ENCODE data around the gene RNF168. TPM values are rescaled to one million over a fixed set of nuclear protein-coding genes. Genes with fewer than 3 reads are reported as not detected.
A peak's percentile ranks its signal among the peaks of the same experiment; 100 is the strongest.
"Not testable (repeated sequence)": the region's sequence is repeated elsewhere in the genome, so short reads cannot be mapped to it uniquely, and the experiment has no call there.

Gene RNF168
- total RNA-seq, 4 donors from 2014 or later: 23.6 to 26.2 (median 24.9) TPM

- H3K4me1 ChIP-seq: peaks cover 0 to 4% (median 0%) of the 10 kb centered on the region in 4 donors
- peaks cover 0 to 62% (median 6%) of the 10 kb centered on the region in 3 donors for H3K36me3 ChIP-seq
- 85 to 88% methylated on average over 8 of the region's 8 CpGs for WGBS, 2 donors
These were observed 17.3 kb downstream of the RNF168 start for GRCh38 chr3:196486263-196486662.

GRCh38 chr3:196477678-196478077 is 25.9 kb downstream of the RNF168 start:
- no peaks in the 10 kb centered on the region for H3K9me3 ChIP-seq
- WGBS, 2 donors: 96 to 97% methylated on average over 4 of the region's 4 CpGs
- no peaks in the 10 kb centered on the region for H3K4me1 ChIP-seq
- DNase-seq (ENCODE audit: low spot score in 2 of 2): no peak
- H3K27me3 ChIP-seq: no peaks in the 10 kb centered on the region
- TF ChIP-seq POLR2A (IDR thresholded peaks at IDR 0.05) (no peak), EP300 (IDR thresholded peaks at IDR 0.05) (no peak), CTCF (IDR thresholded peaks at IDR 0.05) (no peak)
- H3K36me3 ChIP-seq: peaks cover 0 to 100% (median 4%) of the 10 kb centered on the region in 3 donors
- no peak overlapping the region for H3K4me3 ChIP-seq
- H3K27ac ChIP-seq: no peak overlapping the region

More at GRCh38 chr3:196486263-196486662, 17.3 kb downstream of the RNF168 start:
- Histone ChIP-seq H3K27ac (no peak overlapping the region), H3K27me3 (no peaks in the 10 kb centered on the region), H3K9me3 (no peaks in the 10 kb centered on the region), H3K4me3 (no peak overlapping the region)
- TF ChIP-seq POLR2A (IDR thresholded peaks at IDR 0.05): no peak
- no peak for TF ChIP-seq EP300 (IDR thresholded peaks at IDR 0.05)
- peak in 1 of 5 experiments; percentile 6 for TF ChIP-seq CTCF (IDR thresholded peaks at IDR 0.05)
- no peak for DNase-seq (ENCODE audit: low spot score in 2 of 2)

- H3K4me1 ChIP-seq: no peaks in the 10 kb centered on the region
- no peak for DNase-seq (ENCODE audit: low spot score in 2 of 2)
- H3K27me3 ChIP-seq: no peaks in the 10 kb centered on the region
- no peak overlapping the region for H3K27ac ChIP-seq
- peaks cover 0 to 78% (median 14%) of the 10 kb centered on the region in 3 donors for H3K36me3 ChIP-seq
- TF ChIP-seq EP300 (IDR thresholded peaks at IDR 0.05) (no peak), CTCF (IDR thresholded peaks at IDR 0.05) (no peak), POLR2A (IDR thresholded peaks at IDR 0.05) (no peak)
- H3K9me3 ChIP-seq: no peaks in the 10 kb centered on the region
- 92% methylated on average over 8 of the region's 8 CpGs for WGBS, 2 donors
- H3K4me3 ChIP-seq: no peak overlapping the region
These were observed 31.3 kb downstream of the RNF168 start for GRCh38 chr3:196472286-196472685.

- Histone ChIP-seq H3K27me3 (no peaks in the 10 kb centered on the region), H3K36me3 (peaks cover 0 to 70% (median 14%) of the 10 kb centered on the region in 3 donors), H3K4me3 (no peak overlapping the region), H3K27ac (no peak overlapping the region), H3K9me3 (no peaks in the 10 kb centered on the region), H3K4me1 (no peaks in the 10 kb centered on the region)
- no peak for TF ChIP-seq CTCF (IDR thresholded peaks at IDR 0.05)
- no peak for TF ChIP-seq EP300 (IDR thresholded peaks at IDR 0.05)
- TF ChIP-seq POLR2A (IDR thresholded peaks at IDR 0.05): no peak
- no peak for DNase-seq (ENCODE audit: low spot score in 2 of 2)
- WGBS, 2 donors: 75 to 84% methylated on average over 2 of the region's 2 CpGs
These were observed 32.0 kb downstream of the RNF168 start for GRCh38 chr3:196471551-196471950.

GRCh38 chr3:196470182-196470581 is 33.4 kb downstream of the RNF168 start:
- not testable (repeated sequence) for H3K4me1 ChIP-seq, H3K27me3 ChIP-seq
- WGBS, 2 donors: 83 to 95% methylated on average over 3 of the region's 3 CpGs

GRCh38 chr3:196463804-196464203 is 39.8 kb downstream of the RNF168 start:
- Histone ChIP-seq H3K4me1 (no peaks in the 10 kb centered on the region), H3K9me3 (no peaks in the 10 kb centered on the region), H3K4me3 (no peak overlapping the region), H3K27me3 (no peaks in the 10 kb centered on the region), H3K27ac (no peak overlapping the region), H3K36me3 (peaks cover 0 to 34% (median 0%) of the 10 kb centered on the region in 3 donors)
- 99% methylated on average over 3 of the region's 3 CpGs for WGBS, 2 donors
- TF ChIP-seq EP300 (IDR thresholded peaks at IDR 0.05) (no peak), POLR2A (IDR thresholded peaks at IDR 0.05) (no peak), CTCF (IDR thresholded peaks at IDR 0.05) (no peak)
- DNase-seq (ENCODE audit: low spot score in 2 of 2): no peak

More at GRCh38 chr3:196470182-196470581, 33.4 kb downstream of the RNF168 start:
- peaks cover 0 to 57% (median 13%) of the 10 kb centered on the region in 3 donors for H3K36me3 ChIP-seq
- DNase-seq (ENCODE audit: low spot score in 2 of 2); H3K27ac ChIP-seq; H3K4me3 ChIP-seq; H3K9me3 ChIP-seq: not testable (repeated sequence)
